COLO668 (cell line): ENCODE measurements around the gene CDX1.

Experiments
- DNase-seq: peaks from one replicate; lab custom pipeline; 2025; ENCODE audit not compliant: unreplicated experiment; lab: John Stamatoyannopoulos, UW

Gene CDX1

GRCh38 chr5:150166650-150167511 lies at the start of gene CDX1:
Gene CDX1 (plus strand): TSS chr5:150166778. CDS start chr5:150166877, 99 bp downstream.
- DNase-seq: no peak

- DNase-seq: no peak
These were observed 48.5 kb upstream of the CDX1 start for GRCh38 chr5:150117945-150118560.

DNA sequence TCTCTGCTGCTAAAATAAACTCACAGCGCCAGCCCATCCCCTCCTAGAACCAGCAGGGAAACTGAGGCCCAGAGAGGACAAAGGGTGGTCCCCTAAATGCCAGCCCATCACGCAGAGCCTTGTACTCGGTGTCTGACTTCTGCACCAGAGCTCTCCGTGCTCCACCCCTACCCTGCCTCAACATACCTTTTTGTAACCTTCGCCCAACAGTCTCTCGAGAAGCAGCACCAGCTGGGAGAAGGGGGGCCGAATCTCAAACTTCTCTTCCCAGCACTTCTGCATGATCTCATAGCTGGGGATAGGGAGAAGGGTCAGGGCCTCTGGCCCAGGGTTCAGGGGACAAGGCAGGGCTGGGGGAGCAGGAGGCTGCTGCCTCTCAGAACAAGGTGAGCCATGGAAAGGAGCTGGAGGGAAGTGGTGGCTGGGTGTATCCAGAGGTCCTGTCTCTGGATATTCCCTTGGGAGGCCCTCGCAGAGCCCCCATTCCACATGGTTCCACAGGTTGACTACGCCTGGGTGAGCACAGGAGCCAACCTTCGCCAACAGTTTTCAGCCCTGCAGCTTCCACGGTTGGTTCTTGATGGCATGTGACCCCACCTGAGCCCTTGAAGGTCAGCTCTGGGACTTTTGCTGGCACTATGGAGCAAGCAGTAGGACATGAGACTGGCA lies 47.9 kb upstream of the CDX1 start:
- no peak for DNase-seq

GRCh38 chr5:150119421-150120061 lies 47.0 kb upstream of the CDX1 start:
- DNase-seq: no peak

- no peak for DNase-seq
These were observed 46.5 kb upstream of the CDX1 start for GRCh38 chr5:150120062-150120441.

GRCh38 chr5:150120617-150121447 lies 45.7 kb upstream of the CDX1 start:
- DNase-seq: no peak

DNA sequence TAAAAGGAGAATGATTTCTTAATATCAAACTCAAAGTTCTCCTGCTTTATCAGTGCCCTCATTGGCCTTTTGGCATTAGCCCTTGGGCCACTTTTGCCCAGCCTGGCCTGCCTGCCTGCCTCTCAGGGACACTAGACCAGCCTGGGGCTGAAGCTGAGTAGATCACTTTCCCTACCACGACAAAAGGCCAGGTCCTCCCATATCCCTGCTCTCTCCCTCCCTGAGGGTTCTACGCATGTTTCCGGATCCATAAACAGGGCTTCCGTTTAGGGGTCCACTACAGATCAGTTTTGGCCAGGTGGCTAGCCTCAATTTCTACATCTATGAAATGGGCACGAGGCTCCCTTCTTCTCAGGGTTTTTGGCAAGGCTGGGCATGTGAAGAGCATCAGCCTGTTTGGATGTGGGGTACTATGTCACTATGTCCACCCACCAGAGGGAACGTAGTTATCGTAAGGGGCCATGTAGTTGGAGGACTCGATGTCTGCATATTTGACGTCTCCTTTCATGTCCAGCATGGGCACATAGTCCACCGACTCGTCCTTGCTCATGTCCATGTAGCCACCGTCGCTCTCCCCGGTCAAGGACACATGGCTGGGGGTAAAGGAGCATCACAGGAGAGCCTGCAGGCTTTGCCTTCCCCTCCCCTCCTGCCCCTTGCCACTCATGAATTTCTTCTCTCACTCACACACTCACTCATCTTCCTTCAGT lies 45.0 kb upstream of the CDX1 start:
- no peak for DNase-seq

GRCh38 chr5:150122158-150122510 lies 44.4 kb upstream of the CDX1 start:
- DNase-seq: peak; percentile 1

DNA sequence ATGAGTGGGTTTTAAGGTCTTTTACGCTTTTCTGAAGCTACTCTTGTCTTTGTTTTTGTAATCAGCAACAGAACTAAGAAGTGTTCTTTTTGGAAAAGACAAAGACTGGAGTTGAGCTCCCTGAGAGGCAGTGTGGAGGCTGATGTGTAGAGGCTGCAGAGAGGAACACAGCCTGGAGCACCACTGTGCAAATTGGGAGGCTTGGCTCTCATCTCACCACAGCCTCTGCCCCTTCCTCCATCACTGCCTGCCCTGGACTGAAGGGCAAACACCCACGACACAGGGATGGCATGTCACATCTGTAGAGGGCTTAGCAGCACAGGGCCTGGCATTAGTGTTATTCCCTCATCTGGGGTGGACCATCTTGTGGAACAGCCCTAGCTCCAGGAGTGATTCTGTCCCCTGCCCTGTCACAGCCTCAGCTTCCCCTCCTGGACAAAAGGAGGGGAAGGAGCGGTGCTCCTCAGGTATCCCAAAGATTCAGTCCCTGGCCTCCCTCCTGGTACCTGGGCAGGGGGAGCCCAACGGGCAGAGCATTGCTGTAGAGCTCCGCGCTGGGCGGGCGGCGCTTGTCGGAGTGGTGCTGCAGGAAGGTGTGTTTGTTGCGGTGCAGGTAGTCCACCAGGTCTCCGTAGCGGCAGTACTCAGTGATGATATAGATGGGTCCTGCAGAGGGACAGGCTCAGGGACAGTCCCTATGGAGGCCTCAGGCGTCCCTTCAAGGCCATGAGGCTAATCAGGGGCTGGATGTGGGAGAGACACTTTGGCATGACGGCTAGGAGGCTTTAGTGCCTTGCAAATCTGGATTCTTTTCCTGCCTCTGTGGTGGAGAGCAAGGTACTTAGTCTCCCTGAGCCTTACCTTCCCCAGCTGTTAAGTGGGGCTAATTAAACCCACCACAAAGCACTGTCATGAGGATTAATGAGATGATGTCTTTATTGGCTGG lies 43.8 kb upstream of the CDX1 start:
- DNase-seq: no peak

DNA sequence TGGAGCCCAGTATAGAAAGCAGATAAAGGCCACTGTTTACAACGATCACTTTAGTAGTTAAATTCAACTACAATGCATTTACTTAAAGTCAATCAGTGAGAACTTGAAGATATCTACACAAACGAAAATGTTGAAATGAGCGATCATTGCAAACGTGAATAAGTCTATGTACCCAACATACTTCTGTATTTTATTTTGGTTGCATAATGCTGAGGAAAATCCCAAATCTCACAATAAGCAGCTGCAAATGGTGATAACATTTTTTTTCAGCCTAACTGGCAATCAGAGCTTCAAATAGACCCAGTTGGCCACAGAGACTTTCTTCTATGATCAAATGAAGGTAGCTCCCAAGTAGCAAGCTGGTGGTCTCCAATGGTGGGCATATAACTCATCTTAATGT lies 43.0 kb upstream of the CDX1 start:
- no peak for DNase-seq

- DNase-seq: no peak
These were observed 42.4 kb upstream of the CDX1 start for GRCh38 chr5:150124111-150124557.

GRCh38 chr5:150124596-150124995 lies 42.0 kb upstream of the CDX1 start:
- no peak for DNase-seq

- DNase-seq: no peak
These were observed 41.2 kb upstream of the CDX1 start for GRCh38 chr5:150125334-150125733.

DNA sequence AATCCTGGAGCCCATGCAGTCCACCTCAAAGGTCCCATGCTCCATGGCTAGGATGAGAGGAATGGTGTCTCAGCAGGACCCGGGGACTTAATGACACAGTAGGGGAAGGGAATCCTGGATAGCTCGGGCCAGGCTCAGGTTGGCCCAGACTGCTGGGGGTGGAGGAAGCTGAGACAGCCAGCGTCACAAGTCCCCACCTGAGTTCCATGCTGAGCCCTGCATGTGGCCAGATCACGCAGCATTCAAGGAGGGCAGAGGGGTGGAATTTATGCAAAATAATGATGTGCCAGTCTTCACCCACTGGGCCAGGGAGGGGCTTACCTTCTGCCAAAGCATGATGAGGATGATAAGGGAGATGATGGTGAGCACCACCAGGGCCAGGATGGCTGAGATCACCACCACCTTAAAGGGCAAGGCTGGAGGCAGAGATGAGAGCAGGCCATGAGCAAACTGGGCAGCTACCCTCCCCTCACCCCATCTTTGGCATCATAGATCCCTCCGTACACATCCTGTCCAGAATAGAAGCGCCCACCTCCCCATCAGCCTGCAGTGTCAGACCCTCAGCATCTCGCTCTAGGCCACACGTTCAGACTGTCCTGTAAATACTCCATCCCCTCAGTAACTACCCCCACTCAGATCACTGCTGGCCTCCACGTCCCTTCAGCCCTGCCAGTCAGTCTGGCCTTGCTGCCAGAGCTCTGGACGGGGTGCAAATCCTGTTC lies 40.2 kb upstream of the CDX1 start:
- DNase-seq: no peak

DNA sequence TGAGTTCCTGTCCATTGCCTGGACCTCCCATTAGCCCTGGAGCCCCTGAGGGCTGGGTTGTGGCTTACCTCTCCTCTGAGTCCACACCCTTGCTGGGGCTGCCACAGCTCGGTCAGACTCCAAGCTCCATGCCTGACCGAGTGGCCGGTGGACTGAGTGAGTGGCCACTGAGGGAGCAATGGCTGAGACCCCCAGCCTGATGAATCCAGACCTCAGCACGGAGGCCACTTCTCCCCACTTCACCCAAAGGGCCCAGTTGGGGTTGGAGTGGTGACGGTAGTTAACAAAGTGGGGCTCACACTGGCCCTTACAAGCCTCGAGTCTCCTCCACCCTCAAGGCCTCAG lies 39.7 kb upstream of the CDX1 start:
- no peak for DNase-seq

DNA sequence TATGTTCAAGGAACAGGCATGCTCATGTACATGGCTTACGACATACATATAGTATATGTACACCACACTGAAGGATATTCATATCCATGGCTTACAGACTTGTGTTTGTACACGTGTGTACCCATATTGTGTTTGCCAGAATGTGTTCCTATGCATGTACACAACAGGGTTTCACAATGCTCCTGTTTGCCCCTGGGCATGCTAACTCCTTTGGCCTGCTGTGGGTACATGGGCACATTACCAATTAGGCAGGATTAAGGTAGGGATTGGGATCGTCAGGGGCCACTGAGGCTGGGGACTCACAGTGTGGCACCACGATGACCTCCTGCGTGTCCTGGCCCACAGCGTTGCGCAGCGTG lies 37.1 kb upstream of the CDX1 start:
- DNase-seq: no peak

- peak; percentile 16 for DNase-seq
These were observed 36.6 kb upstream of the CDX1 start for GRCh38 chr5:150129813-150130492.

DNA sequence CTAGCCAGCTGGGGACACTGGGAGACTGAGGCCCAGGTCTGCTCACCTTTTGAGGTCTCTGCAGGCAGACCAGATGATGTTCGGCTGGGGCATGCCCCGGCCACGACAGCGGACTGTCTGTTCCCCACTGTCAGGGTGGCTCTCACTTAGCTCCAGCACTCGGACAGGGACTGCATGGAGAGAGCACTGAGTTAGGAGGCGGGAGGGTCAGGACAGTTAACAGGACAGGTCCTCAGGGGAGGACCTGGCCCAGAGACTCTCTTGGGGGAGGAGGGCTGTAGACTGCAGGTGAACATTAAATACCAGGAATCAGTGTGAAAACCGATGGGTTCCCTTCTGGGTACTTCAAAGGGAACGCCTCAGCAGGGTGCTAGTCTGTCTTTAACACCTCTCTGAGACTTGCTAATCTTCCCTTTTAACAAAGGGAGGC lies 36.1 kb upstream of the CDX1 start:
- DNase-seq: no peak
